SH-SY5Y (cell line): ENCODE measurements around the gene PLCL1.

Experiments
- GATA2 ChIP-seq: IDR thresholded peaks from 2 replicates; pipeline ENCODE4 v1.6.1; 2011; ENCODE audit warnings: mild to moderate bottlenecking, low read depth, low read length
- GATA3 ChIP-seq: IDR thresholded peaks from 2 replicates; pipeline ENCODE4 v1.6.1; 2011; ENCODE audit warnings: low read depth, mild to moderate bottlenecking, low read length, moderate library complexity

DNA sequence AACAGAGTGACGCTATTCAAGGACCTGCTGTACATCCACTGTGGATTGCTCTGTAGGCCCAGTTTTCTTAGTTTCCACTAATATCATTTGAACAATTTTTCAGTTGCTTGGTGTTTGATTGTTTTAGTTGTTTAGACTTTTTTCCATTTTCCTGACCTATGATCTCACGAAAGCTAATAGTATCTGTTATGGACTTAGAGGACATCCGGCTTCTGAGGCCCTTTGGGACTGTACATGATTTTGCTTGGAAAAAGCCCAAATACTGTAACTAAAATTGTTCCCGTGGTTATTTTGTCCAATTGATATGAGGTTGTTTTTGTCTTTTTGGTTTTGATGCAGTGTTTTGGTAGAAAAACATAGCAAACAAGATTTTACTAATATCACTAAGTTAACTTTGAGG is 174.6 kb downstream of the PLCL1 start:
- no peak for TF ChIP-seq GATA2
- no peak for TF ChIP-seq GATA3
